ENCODE measurements around the gene ABCA5.

The ABCA5 gene

GRCh38 chr17:69342896-69343644 lies 16.1 kb upstream of the ABCA5 start:
- Histone ChIP-seq H3K36me3 (ENCODE audit: control insufficient read depth in 4 of 4, insufficient read depth in 4 of 4, low read length in 3 of 4) (no peaks in the 10 kb centered on the region), H3K27ac (ENCODE audit: insufficient read depth in 1 of 2, low read depth in 1 of 2, low read length in 2 of 2, poor library complexity in 1 of 2, severe bottlenecking in 2 of 2) (no peak overlapping the region), H3K4me1 (ENCODE audit: control extremely low read depth in 1 of 4, control insufficient read depth in 4 of 4, insufficient read depth in 4 of 4, low read length in 3 of 4) (no peaks in the 10 kb centered on the region), H3K27me3 (replicated peaks in 2 of 5; ENCODE audit: control insufficient read depth in 4 of 5, insufficient read depth in 5 of 5, low read length in 4 of 5) (no peaks in the 10 kb centered on the region), H3K9me3 (ENCODE audit: control extremely low read depth in 1 of 5, control insufficient read depth in 4 of 5, insufficient read depth in 2 of 5, low read depth in 1 of 5, low read length in 4 of 5) (peaks cover 0 to 2% (median 0%) of the 10 kb centered on the region in 5 experiments), H3K4me3 (ENCODE audit: control insufficient read depth in 1 of 7, extremely low read depth in 1 of 7, insufficient read depth in 4 of 7, low read depth in 2 of 7, low read length in 6 of 7) (no peak overlapping the region)
- WGBS (ENCODE audit: insufficient coverage) = 100% methylated on average over 3 of the region's 3 CpGs
- no peak for DNase-seq
- POLR2A ChIA-PET = no interaction called here
- CTCF ChIA-PET = no interaction called here

- H3K4me1 ChIP-seq (ENCODE audit: control extremely low read depth in 1 of 4, control insufficient read depth in 4 of 4, insufficient read depth in 4 of 4, low read length in 3 of 4) = no peaks in the 10 kb centered on the region
- POLR2A ChIA-PET = interaction anchor here (0.6 kb wide), 1 partner anchor 1635 kb away, joined by 3 read pairs; no protein-coding TSS in a partner anchor
- CTCF ChIA-PET = no interaction called here
- no peaks in the 10 kb centered on the region for H3K27me3 ChIP-seq (replicated peaks in 2 of 5; ENCODE audit: control insufficient read depth in 4 of 5, insufficient read depth in 5 of 5, low read length in 4 of 5)
- H3K27ac ChIP-seq (ENCODE audit: insufficient read depth in 1 of 2, low read depth in 1 of 2, low read length in 2 of 2, poor library complexity in 1 of 2, severe bottlenecking in 2 of 2) = no peak overlapping the region
- H3K4me3 ChIP-seq (ENCODE audit: control insufficient read depth in 1 of 7, extremely low read depth in 1 of 7, insufficient read depth in 4 of 7, low read depth in 2 of 7, low read length in 6 of 7) = no peak overlapping the region
- H3K36me3 ChIP-seq (ENCODE audit: control insufficient read depth in 4 of 4, insufficient read depth in 4 of 4, low read length in 3 of 4) = no peaks in the 10 kb centered on the region
- WGBS (ENCODE audit: insufficient coverage) = 100% methylated on average over 1 of the region's 3 CpGs
- DNase-seq = no peak
- peaks cover 0 to 5% (median 0%) of the 10 kb centered on the region in 5 experiments for H3K9me3 ChIP-seq (ENCODE audit: control extremely low read depth in 1 of 5, control insufficient read depth in 4 of 5, insufficient read depth in 2 of 5, low read depth in 1 of 5, low read length in 4 of 5)
Observed at GRCh38 chr17:69339937-69340336, 13.0 kb upstream of the ABCA5 start.

DNA sequence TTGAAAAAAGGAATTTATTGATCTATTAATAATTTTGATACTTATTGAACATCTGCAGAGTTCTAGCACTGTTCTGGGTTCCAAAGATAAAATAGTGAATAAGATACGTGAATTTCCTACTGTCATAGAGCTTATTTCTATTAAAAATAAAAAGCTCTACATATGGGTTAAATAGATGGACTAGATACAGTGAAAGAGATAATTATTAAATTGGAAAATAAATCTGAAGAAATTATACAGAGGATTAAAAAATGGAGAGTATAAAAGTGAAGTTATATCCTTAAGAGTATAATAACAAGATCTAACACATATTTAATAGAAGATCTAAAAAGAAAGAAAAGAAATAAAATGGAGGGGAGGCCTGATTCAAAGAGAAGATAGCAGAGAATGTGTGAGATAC lies 10.1 kb upstream of the ABCA5 start:
- ChIA-PET CTCF (no interaction called here), POLR2A (no interaction called here)
- no peak overlapping the region for H3K27ac ChIP-seq (ENCODE audit: insufficient read depth in 1 of 2, low read depth in 1 of 2, low read length in 2 of 2, poor library complexity in 1 of 2, severe bottlenecking in 2 of 2)
- no peaks in the 10 kb centered on the region for H3K36me3 ChIP-seq (ENCODE audit: control insufficient read depth in 4 of 4, insufficient read depth in 4 of 4, low read length in 3 of 4)
- H3K27me3 ChIP-seq (replicated peaks in 2 of 5; ENCODE audit: control insufficient read depth in 4 of 5, insufficient read depth in 5 of 5, low read length in 4 of 5) = no peaks in the 10 kb centered on the region
- DNase-seq = no peak
- no peak overlapping the region for H3K4me3 ChIP-seq (ENCODE audit: control insufficient read depth in 1 of 7, extremely low read depth in 1 of 7, insufficient read depth in 4 of 7, low read depth in 2 of 7, low read length in 6 of 7)
- no peaks in the 10 kb centered on the region for H3K4me1 ChIP-seq (ENCODE audit: control extremely low read depth in 1 of 4, control insufficient read depth in 4 of 4, insufficient read depth in 4 of 4, low read length in 3 of 4)
- no CpG with 5 or more reads among the region's 1 CpG for WGBS (ENCODE audit: insufficient coverage)
- peaks cover 0 to 5% (median 0%) of the 10 kb centered on the region in 5 experiments for H3K9me3 ChIP-seq (ENCODE audit: control extremely low read depth in 1 of 5, control insufficient read depth in 4 of 5, insufficient read depth in 2 of 5, low read depth in 1 of 5, low read length in 4 of 5)

- no peaks in the 10 kb centered on the region for H3K36me3 ChIP-seq (ENCODE audit: control insufficient read depth in 4 of 4, insufficient read depth in 4 of 4, low read length in 3 of 4)
- ChIA-PET POLR2A (no interaction called here), CTCF (no interaction called here)
- no peak overlapping the region for H3K4me3 ChIP-seq (ENCODE audit: control insufficient read depth in 1 of 7, extremely low read depth in 1 of 7, insufficient read depth in 4 of 7, low read depth in 2 of 7, low read length in 6 of 7)
- no peak overlapping the region for H3K27ac ChIP-seq (ENCODE audit: insufficient read depth in 1 of 2, low read depth in 1 of 2, low read length in 2 of 2, poor library complexity in 1 of 2, severe bottlenecking in 2 of 2)
- peaks cover 0 to 5% (median 0%) of the 10 kb centered on the region in 5 experiments for H3K9me3 ChIP-seq (ENCODE audit: control extremely low read depth in 1 of 5, control insufficient read depth in 4 of 5, insufficient read depth in 2 of 5, low read depth in 1 of 5, low read length in 4 of 5)
- no peaks in the 10 kb centered on the region for H3K27me3 ChIP-seq (replicated peaks in 2 of 5; ENCODE audit: control insufficient read depth in 4 of 5, insufficient read depth in 5 of 5, low read length in 4 of 5)
- no peak for DNase-seq
- H3K4me1 ChIP-seq (ENCODE audit: control extremely low read depth in 1 of 4, control insufficient read depth in 4 of 4, insufficient read depth in 4 of 4, low read length in 3 of 4) = no peaks in the 10 kb centered on the region
Observed at GRCh38 chr17:69336580-69336979, 9.6 kb upstream of the ABCA5 start.

- peak; percentile 39 to 61 (median 55) for DNase-seq
- ChIA-PET POLR2A (interaction anchor here (0.5 kb wide), 1 partner anchor 163 kb away, joined by 4 read pairs; no protein-coding TSS in a partner anchor), CTCF (interaction anchor here (0.7 to 1.6 kb wide), 5 partner anchors 10 to 190 kb away, joined by 3 to 5 read pairs (median 3); no protein-coding TSS in a partner anchor)
- Histone ChIP-seq H3K4me1 (ENCODE audit: control extremely low read depth in 1 of 4, control insufficient read depth in 4 of 4, insufficient read depth in 4 of 4, low read length in 3 of 4) (no peaks in the 10 kb centered on the region), H3K36me3 (ENCODE audit: control insufficient read depth in 4 of 4, insufficient read depth in 4 of 4, low read length in 3 of 4) (no peaks in the 10 kb centered on the region), H3K9me3 (ENCODE audit: control extremely low read depth in 1 of 5, control insufficient read depth in 4 of 5, insufficient read depth in 2 of 5, low read depth in 1 of 5, low read length in 4 of 5) (peaks cover 0 to 5% (median 0%) of the 10 kb centered on the region in 5 experiments), H3K27me3 (replicated peaks in 2 of 5; ENCODE audit: control insufficient read depth in 4 of 5, insufficient read depth in 5 of 5, low read length in 4 of 5) (no peaks in the 10 kb centered on the region), H3K27ac (ENCODE audit: insufficient read depth in 1 of 2, low read depth in 1 of 2, low read length in 2 of 2, poor library complexity in 1 of 2, severe bottlenecking in 2 of 2) (no peak overlapping the region), H3K4me3 (ENCODE audit: control insufficient read depth in 1 of 7, extremely low read depth in 1 of 7, insufficient read depth in 4 of 7, low read depth in 2 of 7, low read length in 6 of 7) (peak overlapping the region in 1 of 7 experiments; percentile 19)
- 63% methylated on average over 1 of the region's 2 CpGs for WGBS (ENCODE audit: insufficient coverage)
Observed at GRCh38 chr17:69335058-69335457, 8.1 kb upstream of the ABCA5 start.

DNA sequence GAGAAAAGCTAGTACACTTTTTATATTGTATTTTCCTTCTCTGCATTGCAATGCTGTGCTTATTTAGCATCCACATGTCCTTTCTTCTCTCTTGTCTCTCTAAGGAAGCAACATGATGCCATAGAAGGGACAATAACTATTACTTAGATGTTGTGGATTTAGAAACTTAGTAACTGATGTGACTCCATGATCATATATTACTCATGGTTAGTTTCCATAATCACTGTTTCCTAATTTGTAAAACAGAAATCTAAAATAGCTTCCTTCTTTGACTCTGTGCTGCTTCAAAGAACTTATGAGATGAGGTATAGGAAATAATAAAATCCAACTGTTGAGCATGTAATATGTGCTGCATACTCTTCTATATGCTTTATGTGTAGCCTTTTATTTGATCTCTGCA lies 6.6 kb upstream of the ABCA5 start:
- no peak overlapping the region for H3K27ac ChIP-seq (ENCODE audit: insufficient read depth in 1 of 2, low read depth in 1 of 2, low read length in 2 of 2, poor library complexity in 1 of 2, severe bottlenecking in 2 of 2)
- no peaks in the 10 kb centered on the region for H3K4me1 ChIP-seq (ENCODE audit: control extremely low read depth in 1 of 4, control insufficient read depth in 4 of 4, insufficient read depth in 4 of 4, low read length in 3 of 4)
- no peak overlapping the region for H3K4me3 ChIP-seq (ENCODE audit: control insufficient read depth in 1 of 7, extremely low read depth in 1 of 7, insufficient read depth in 4 of 7, low read depth in 2 of 7, low read length in 6 of 7)
- no peaks in the 10 kb centered on the region for H3K27me3 ChIP-seq (replicated peaks in 2 of 5; ENCODE audit: control insufficient read depth in 4 of 5, insufficient read depth in 5 of 5, low read length in 4 of 5)
- no peaks in the 10 kb centered on the region for H3K36me3 ChIP-seq (ENCODE audit: control insufficient read depth in 4 of 4, insufficient read depth in 4 of 4, low read length in 3 of 4)
- POLR2A ChIA-PET = no interaction called here
- DNase-seq = no peak
- CTCF ChIA-PET = interaction anchor here (0.6 to 1.6 kb wide), 2 partner anchors 42 to 186 kb away, joined by 3 read pairs; no protein-coding TSS in a partner anchor
- H3K9me3 ChIP-seq (ENCODE audit: control extremely low read depth in 1 of 5, control insufficient read depth in 4 of 5, insufficient read depth in 2 of 5, low read depth in 1 of 5, low read length in 4 of 5) = peaks cover 0 to 5% (median 0%) of the 10 kb centered on the region in 5 experiments

- Histone ChIP-seq H3K4me1 (ENCODE audit: control extremely low read depth in 1 of 4, control insufficient read depth in 4 of 4, insufficient read depth in 4 of 4, low read length in 3 of 4) (peaks cover 3 to 7% (median 6%) of the 10 kb centered on the region in 4 experiments), H3K9me3 (ENCODE audit: control extremely low read depth in 1 of 5, control insufficient read depth in 4 of 5, insufficient read depth in 2 of 5, low read depth in 1 of 5, low read length in 4 of 5) (no peaks in the 10 kb centered on the region), H3K4me3 (ENCODE audit: control insufficient read depth in 1 of 7, extremely low read depth in 1 of 7, insufficient read depth in 4 of 7, low read depth in 2 of 7, low read length in 6 of 7) (no peak overlapping the region), H3K27ac (ENCODE audit: insufficient read depth in 1 of 2, low read depth in 1 of 2, low read length in 2 of 2, poor library complexity in 1 of 2, severe bottlenecking in 2 of 2) (no peak overlapping the region), H3K36me3 (ENCODE audit: control insufficient read depth in 4 of 4, insufficient read depth in 4 of 4, low read length in 3 of 4) (no peaks in the 10 kb centered on the region), H3K27me3 (replicated peaks in 2 of 5; ENCODE audit: control insufficient read depth in 4 of 5, insufficient read depth in 5 of 5, low read length in 4 of 5) (no peaks in the 10 kb centered on the region)
- no peak for DNase-seq
- no CpG with 5 or more reads among the region's 2 CpGs for WGBS (ENCODE audit: insufficient coverage)
- ChIA-PET CTCF (no interaction called here), POLR2A (no interaction called here)
Observed at GRCh38 chr17:69331756-69332155, 4.8 kb upstream of the ABCA5 start.

Data from common myeloid progenitor, CD34-positive (primary cell).